NCI-H510A treated with DMSO at 0.1 percent for 48 hours (cell line): Measurements from ENCODE around the gene ZDBF2.
"Not testable (repeated sequence)": the region's sequence is repeated elsewhere in the genome, so short reads cannot be mapped to it uniquely, and the experiment has no call there.

ENCODE experiments used
- DNase-seq: peaks from one replicate; lab custom pipeline; 2025; lab: John Stamatoyannopoulos, UW

Gene ZDBF2

DNA sequence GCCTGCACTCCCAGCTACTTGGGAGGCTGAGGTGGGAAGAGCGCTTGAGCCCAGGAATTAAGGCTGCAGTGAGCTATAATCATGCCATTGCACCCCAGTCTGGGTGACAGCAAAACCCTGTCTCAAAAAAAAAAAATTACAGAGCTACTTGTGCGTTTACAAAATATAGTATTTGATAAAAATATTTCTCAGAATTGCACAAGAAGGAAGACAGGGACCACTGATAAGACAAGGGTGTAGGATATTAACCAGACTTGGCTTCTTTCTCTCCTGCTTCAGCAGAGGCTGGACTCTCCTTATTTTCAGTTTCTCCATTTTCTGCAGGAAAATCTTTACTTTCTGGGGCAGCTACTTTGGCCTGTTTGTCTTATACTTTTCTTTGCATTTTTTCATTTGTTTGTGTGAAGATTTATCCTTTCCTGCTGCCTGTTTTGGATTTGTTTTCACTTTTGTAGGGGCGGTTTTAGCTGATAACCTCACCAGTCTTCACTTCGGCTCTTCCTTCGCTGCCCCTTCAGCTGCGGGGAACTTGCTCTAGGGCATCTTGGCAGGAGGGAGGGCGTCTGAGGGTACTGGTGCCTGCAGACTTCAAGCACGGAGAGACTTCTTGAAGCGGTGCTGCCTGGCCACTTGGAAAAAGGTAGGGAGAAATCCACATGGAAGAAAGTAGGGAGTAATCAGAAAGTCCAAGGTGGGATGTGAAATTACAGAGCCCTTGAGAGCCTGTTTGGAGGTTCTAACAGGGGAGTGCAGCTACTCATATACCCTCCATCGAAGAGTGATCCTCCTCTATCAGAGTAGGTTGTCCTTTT is 14.9 kb upstream of the ZDBF2 start:
- DNase-seq: no peak

DNA sequence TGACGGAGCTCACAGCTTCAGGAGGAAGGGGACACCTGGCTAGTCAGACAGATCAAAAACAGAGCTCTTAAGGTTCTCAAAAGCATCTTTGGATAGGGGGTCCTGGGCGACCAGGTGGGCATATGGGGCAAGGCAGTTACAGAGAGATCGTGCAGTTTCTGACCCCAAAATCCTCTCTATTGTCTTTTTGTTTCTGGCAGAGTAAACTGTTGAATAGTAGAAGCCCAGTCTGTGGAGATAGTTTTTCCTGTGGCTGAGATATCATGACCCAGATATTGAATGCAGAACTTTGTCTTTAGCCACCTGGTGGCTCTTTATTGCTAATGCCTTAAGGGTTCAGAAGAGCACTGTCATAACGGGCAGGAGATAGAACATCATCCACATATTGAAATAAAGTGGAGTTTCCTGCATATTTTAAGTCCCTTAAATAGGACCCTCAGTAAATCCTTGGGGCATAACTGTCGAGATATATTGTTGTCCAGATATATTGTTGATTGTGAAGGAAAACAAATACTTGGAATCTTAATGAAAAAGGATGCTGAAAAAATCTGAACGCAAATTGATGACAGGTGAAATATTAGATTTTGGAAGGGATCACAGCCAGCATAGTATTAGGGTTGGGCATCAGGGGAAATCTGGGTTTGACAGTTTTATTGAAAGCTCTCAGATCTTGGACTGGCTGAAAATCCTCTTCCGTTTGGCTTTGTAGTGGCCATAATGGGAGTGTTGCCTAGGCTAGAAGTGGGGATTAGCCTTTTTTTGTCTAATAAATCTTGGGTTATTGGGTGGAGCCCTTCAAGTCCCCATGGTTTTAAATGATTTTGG is 14.1 kb upstream of the ZDBF2 start:
- peak; percentile 2 for DNase-seq

DNA sequence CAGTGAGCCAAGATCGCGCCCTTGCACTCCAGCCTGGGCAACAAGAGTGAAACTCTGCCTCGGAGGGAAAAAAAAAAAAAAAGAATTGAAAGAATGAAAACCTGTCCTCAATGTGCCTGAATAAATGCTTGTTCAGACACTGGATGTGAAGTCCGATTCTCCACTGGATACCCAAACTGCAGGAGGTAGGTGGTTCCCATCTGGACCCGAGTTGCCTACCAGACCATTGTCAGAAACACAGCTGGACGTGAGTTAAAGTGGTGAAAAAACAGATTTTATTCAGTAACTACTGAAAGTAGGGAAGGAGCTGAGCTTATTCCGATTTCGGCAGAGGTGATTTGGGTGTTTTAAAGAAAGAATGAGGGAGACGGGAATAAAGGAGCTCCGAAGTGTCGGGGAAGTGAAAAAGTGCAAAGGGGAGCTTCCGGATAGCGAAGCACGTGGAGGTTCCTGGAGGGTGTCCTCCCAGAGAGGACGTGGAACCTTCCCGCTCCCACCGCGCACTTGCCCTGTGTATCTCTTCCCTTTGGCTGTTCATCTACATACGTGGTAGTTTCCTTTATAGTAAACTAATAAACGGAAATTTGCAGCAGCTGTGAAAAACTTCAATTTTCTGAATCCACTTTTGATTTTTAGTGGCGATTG is 10.4 kb upstream of the ZDBF2 start:
- DNase-seq: no peak

DNA sequence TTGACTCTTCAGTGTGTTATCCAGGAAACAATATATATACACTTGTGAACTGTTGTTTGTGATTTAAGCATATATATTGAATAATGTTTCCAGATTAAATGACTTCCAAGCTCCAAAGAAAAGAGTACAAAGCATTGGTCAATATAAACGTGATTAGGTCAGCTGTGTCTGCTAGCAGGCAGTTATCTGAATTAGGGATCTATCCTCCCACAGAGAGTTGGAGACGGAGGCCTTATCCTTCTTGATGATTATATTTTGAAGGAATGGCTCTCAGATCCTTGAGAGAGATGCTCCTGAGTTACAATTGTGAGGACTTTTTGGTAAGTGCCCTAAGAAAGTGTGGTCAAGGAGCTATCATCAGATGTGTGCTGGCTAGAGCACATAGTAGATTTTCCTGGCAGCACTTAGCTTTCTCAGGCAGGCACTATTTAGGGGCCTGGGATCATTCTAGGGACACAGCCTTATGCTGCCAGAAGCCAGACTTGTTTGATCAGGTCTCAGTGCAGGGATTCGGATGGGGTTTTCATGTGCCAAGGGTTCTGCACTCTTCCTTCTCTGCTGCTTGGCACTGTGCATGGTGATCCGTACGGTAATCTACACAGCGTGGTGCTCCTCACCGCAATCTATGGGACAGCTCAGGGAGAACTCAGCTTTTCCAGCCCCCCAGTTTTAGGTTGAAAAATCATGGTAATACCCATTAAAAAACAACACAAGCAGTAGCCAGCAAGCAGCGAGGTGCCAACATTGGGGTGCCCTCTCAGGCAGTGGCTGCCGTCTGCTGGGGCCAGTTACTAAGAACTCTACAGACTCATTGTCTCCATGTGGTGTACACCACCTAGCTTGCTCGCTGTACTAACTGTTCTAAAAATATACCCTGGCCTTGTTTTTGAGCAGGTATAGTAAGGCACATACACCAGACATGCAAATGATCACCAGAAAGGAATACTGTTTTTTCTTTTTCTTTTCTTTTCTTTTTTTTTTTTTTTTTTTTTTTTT is 8.0 kb upstream of the ZDBF2 start:
- DNase-seq: no peak

DNA sequence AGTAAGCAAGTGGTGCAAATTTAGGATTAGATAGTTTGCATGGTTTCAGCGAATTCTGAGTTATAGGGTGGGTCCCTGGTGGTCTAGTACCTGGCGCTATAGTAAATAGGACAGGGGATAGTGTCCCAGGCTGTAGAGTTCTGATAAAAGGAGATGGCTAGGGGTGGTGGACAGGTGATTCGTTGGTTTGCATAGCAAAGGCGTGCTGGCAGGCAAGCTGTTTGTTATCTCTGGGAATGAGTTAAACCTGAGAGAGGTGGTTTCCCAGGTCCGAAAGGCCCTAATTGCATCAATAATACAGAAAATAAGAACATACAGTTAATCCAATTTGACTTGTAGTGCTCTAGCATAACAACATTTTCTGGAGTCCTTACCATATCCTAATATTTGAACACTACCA is 6.9 kb upstream of the ZDBF2 start:
- no peak for DNase-seq

DNA sequence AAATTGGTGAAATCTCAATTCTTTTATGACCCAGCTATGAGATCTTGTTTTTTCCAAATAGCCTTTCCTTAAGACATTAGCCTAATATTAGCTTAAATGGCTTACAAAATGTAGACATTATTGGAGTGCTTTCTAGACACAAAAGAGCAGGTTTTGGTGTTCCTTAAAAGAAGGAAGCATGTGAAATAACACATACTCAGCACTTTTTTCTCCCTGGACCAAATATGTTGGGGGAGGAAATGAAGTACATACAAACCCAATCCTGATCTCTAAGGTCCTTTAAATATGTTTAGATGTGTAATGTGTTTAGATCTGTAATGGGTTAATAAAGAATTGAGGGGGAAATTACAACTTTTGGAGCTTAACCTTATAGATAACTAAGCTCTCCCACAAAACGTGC is 3.4 kb upstream of the ZDBF2 start:
- DNase-seq: no peak

DNA sequence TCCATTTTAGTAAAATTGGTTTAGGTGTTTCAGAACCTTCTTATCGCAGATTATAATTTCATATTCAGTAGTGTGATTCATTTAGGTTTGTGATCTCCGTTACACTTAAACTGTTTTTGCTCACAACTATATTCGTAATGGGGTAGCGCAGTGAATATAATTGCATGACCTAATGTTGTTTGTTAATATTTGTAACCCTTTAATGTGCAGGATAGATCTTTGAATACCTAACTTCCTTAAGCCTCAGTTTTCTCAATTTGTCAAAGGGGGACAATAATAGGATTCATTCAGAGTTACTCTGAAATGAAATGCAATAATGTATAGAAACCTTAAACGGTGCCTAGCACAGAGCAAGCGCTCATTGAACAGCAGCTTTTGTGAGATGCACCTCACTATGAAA is 558 bp upstream of the ZDBF2 start:
- DNase-seq: no peak

DNA sequence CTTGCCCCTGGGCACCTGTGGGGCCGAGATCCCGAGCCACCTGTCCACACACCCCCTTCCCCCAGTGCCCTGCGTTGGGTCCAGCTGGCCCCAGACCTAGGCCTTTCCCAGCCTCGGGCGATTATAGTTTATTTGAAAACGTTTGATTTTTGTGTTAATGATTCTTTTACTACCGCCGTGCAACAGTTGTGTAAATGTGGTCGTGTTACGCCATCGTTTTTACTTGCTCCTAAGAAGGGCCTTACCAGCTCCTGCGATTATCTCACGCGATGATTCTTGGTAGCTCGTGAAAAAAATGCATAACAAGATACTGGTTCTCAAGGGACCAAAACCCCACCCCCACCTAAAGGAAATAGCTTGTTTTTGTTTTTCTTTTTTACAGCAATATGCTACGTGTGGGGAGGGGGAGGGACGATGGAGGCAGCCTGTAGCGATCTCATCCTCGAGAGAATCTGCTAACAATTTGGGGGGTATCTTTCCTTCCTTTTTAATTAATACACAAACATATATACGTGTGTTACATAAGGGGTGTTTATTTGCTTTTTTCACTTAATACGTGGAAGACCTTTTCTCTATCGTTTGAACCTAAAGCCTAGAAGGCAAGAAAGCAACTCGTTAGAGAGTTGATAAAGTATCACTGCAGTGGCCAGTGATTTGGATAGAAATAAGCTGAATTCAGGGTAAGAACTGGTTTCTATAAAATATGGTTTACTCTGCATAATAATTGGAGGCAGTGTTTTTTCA is 1.0 kb downstream of the ZDBF2 start:
- no peak for DNase-seq

DNA sequence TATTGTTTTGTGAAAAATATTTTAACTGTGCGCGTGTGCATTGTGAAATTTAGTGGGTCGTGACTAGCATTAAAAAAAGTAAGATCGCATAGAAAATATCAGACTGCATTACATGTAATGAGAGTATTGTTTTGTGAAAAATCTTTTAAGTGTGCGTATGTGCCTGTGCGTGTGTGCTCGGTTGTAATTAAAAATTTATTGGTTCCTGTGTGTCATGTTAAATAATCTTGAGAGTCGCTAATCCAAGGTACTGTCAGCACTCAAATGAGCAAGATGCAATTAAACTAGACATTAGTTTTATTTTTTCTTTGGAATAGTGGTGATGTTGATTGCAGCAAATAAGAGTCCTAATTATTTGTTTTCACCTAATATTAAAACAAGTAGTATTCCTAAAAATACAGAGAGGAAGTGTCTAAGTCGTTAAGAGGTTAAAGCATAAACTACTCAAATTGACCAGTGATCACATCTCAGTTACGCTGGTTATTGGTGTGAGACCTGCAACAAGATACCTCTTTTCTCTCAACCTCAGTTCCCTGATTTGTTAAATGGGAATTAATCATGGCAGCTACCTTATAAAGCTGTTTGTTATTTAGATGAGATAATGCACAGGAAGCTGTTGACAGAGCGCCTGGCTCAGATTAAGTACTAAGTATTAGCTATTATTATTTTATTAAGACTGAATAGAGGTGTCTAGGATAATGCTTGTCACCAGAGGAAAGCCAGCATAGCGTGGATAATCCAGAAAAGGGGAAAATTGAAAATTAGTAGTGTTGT is 1.9 kb downstream of the ZDBF2 start:
- peak; percentile 52 for DNase-seq

DNA sequence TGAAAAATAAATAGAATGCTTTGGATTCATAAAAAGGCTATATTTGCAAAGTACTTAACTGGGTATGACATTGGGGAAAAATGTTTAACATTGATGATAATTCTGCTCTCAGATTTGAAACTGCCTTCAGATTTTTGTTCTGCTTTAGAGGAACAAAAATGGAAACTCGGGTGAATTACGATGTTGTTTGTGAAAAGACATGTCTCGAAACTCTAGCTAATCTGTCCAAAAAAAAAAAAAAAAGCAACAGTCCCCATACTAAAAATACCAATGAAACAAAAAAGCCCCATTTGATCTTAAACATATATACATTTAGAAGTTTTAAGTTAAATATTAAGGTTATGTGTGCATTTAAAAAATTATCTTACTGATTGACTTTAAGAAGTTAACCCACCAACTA is 3.0 kb downstream of the ZDBF2 start:
- DNase-seq: no peak

DNA sequence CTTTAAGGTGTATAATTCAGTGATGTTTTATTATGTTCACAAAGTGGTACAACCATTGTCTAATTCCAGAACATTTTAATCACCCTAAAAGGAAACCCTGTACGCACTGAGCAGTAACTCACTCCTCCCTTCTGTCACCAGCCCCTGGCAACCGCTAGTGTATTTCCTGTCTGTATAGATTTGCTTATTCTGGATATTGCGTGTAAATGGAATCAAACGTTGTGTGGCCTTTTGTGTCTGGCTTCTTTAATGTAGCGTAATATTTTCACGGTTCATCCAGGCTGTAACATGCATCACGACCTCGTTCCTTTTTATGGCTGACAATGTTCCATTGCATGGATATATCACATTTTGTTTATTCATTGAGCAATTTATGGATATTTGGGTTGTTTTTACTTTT is 8.3 kb downstream of the ZDBF2 start:
- DNase-seq: no peak

DNA sequence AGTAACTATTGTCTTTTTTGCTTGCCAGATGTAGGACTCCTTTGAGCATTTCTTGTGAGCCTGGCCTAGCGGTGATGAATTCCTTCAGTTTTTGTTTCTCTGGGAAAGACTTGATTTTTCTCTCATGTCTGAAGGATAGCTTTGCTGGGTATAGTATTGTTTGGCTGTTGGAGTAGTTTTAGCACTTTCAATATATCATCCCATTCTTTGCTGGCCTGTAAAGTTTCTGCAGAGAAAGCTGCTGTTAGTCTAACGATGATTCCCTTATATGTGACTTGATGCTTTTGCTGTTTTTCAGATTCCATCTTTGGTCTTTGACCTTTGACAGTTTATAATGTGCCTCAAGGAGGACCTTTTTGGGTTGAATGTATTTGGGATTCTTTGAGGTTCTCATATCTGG is 12.7 kb downstream of the ZDBF2 start:
- no peak for DNase-seq

DNA sequence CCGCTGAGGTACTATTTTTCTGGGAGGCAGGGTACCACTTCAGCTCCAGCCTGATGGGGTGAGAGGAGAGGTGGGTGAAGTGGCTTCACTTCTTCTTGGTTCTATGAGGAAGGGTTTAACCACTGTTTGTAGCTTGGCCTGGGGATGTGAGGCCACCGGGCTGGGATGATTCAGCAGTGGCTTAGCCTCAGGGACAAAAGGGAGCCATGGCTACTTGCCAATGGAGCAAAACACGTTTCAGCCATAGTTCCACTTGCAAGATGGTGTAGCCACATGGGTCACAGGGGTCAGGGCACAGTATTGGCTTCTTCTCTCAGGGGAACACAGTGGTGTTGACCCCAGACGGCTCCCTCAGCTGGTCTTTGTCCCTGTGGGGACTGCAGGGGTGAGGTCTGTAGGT is 14.9 kb downstream of the ZDBF2 start:
- DNase-seq: no peak

DNA sequence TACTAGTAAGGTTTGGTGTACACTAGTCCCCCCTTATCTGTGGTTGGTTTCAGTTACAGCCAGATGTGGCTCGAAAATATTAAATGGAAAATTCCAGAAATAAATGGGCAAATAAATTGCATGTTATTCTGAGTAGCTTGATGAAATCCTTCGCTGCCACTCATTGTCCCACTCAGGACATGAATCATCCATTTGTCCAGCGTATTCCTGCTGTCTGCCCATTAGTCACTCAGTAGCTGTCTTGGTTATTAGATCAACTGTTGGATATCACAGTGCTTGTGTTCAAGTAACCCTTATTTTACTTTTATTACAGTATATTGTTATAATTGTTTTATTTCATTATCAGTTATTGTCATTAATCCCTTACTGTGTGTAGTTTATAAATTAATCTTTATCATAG is 21.7 kb downstream of the ZDBF2 start:
- DNase-seq: no peak

DNA sequence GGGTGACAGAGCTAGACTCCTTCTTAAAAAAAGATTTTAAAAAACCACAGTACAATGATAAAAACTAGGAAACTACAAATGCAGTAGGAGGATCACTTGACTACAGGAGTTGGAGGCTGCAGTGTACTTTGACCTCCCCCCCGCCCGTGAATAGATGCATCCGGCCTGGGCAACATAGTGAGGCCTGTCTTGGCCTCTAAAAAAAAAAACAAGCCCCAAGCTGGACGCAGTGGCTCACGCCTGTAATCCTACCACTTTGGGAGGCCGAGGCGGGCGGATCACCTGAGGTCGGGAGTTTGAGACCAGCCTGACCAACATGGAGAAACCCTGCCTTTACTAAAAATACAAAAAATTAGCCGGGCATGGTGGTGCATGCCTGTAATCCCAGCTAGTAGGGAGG is 25.1 kb downstream of the ZDBF2 start:
- not testable (repeated sequence) for DNase-seq

DNA sequence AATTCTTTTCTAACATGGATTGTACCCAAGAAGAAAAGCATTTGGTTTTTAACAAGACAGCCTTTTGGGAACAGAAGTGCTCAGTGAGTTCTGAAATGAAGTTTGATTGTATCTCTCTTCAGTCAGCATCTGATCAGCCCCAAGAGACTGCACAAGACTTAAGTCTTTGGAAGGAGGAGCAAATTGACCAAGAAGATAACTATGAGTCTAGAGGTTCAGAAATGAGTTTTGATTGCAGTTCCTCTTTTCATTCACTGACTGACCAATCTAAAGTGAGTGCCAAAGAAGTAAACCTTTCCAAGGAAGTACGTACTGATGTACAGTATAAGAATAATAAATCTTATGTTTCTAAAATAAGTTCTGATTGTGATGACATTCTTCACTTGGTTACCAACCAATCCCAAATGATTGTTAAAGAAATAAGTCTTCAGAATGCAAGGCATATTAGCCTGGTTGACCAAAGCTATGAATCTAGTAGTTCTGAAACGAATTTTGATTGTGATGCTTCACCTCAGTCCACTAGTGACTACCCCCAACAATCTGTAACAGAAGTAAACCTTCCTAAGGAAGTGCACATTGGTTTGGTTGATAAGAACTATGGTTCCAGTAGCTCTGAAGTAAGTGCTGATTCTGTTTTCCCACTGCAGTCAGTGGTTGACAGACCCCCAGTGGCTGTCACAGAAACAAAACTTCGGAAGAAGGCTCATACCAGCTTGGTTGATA is 31.2 kb downstream of the ZDBF2 start:
- DNase-seq: no peak

DNA sequence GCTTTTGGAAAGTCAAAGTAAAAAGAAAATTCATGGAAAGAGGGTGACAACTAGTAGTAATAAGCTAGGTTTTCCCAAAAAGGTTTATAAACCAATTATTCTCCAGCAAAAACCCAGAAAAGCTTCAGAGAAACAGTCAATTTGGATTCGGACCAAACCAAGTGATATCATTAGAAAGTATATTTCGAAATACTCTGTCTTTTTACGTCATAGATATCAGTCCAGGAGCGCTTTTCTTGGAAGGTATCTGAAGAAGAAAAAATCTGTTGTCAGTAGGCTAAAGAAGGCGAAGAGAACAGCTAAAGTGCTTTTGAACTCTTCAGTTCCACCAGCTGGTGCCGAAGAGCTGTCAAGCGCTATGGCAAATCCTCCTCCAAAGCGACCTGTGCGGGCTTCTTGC is 36.6 kb downstream of the ZDBF2 start:
- DNase-seq: no peak

DNA sequence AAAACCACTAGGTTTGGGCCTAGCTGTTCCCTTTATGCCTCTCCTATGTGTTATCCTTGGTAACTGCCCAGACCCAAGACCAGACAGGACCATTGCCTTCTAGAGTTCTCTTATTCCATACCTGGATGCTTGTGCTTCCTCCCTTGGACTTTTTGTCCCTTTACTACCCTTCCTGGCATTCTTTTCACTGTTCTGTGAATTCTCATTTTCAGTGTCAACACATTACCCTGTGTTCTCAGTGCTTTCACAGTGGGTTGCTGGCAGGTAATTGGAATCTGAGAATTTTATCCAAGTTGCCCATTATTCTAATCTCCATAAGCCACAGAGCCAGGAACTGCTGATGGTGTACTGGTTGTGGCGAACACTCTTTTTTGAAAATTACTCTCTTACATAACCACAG is 41.7 kb downstream of the ZDBF2 start:
- no peak for DNase-seq

DNA sequence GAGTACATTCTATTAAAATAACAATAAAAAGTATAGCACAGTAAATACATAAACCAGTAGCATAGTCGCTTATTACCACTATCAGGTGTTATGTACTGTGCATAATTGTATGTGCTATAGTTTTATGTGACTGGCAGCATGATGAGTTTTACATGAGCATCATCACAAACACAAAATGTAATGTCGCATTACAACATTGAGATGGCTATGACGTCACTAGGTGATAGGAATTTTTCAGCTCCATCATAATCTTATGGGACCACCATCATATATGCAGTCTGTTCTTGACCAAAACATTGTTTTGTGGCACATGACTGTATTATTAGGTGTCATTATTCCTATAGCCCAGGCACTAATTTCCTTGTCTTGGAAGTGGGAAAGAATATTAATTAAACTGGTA is 48.6 kb downstream of the ZDBF2 start:
- DNase-seq: no peak

DNA sequence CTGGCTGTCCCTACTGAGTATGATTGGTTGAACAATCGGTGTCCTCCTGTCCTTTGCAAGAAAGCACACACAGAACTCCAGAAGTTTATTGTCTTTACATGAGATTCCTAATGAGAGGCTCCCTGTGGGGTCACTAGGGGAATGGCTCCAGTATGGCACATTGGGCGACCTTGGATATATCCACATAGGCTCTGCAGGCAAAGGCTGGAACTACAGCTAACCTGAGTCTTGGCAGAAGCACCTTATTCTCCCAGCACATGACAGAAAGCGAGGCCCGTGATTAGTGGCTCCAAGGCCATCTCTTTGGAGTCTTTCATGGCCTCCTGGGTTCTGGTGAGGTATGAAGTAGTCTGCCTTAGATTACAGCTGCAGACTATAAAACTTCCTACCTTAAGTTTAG is 49.0 kb downstream of the ZDBF2 start:
- no peak for DNase-seq
